GM23248 (cell line): ENCODE measurements around the gene EMD. TPM values are rescaled to one million over a fixed set of nuclear protein-coding genes. Genes with fewer than 3 reads are reported as not detected.

Source experiments
- DNase-seq: peaks from one replicate; pipeline ENCODE4 v3.0.0-alpha.2; 2015
- H2AFZ ChIP-seq: fragments of 200-600 bp; sonication (generic); 2 replicates; pipeline ENCODE4 v1.6.1; 2016; ENCODE audit warnings: antibody characterized with exemption
- H3F3A ChIP-seq: fragments of 200-600 bp; sonication (generic); 2 replicates; pipeline ENCODE4 v1.6.1; 2016; ENCODE audit warnings: mild to moderate bottlenecking, antibody characterized with exemption, mixed run types; ENCODE audit not compliant: insufficient read depth
- H3K27ac ChIP-seq: fragments of 200-600 bp; sonication (generic); 2 replicates; pipeline ENCODE4 v1.5.1; 2016; ENCODE audit warnings: mild to moderate bottlenecking
- H3K27me3 ChIP-seq: fragments of 200-600 bp; sonication (generic); replicated peaks from 2 replicates; pipeline ENCODE4 v1.6.1; 2016; ENCODE audit warnings: mild to moderate bottlenecking; ENCODE audit not compliant: insufficient read depth
- H3K36me3 ChIP-seq: fragments of 200-600 bp; sonication (generic); 2 replicates; pipeline ENCODE4 v1.6.1; 2016; ENCODE audit warnings: low read depth, mild to moderate bottlenecking
- H3K4me1 ChIP-seq: fragments of 200-600 bp; sonication (generic); 2 replicates; pipeline ENCODE4 v1.6.1; 2016; ENCODE audit warnings: mild to moderate bottlenecking; ENCODE audit not compliant: insufficient read depth
- H3K4me2 ChIP-seq: fragments of 200-600 bp; sonication (generic); one replicate; pipeline ENCODE4 v1.6.1; 2016; ENCODE audit warnings: mild to moderate bottlenecking; ENCODE audit not compliant: unreplicated experiment
- H3K4me3 ChIP-seq: fragments of 200-600 bp; sonication (generic); 2 replicates; pipeline ENCODE4 v1.5.1; 2016; ENCODE audit warnings: mild to moderate bottlenecking
- H3K79me2 ChIP-seq: fragments of 200-600 bp; sonication (generic); 2 replicates; pipeline ENCODE4 v1.6.1; 2016; ENCODE audit warnings: mild to moderate bottlenecking; ENCODE audit not compliant: insufficient read depth
- H3K9ac ChIP-seq: fragments of 200-600 bp; sonication (generic); 2 replicates; pipeline ENCODE4 v1.6.1; 2016; ENCODE audit warnings: mild to moderate bottlenecking
- H3K9me2 ChIP-seq: fragments of 200-600 bp; sonication (generic); 2 replicates; pipeline ENCODE4 v1.6.1; 2016; ENCODE audit warnings: mixed run types, mild to moderate bottlenecking, moderate library complexity; ENCODE audit not compliant: insufficient read depth
- H3K9me3 ChIP-seq: fragments of 200-600 bp; sonication (generic); one replicate; pipeline ENCODE4 v1.6.1; 2017; ENCODE audit warnings: low read depth
- H4K20me1 ChIP-seq: fragments of 200-600 bp; sonication (generic); 2 replicates; pipeline ENCODE4 v1.6.0; 2016; ENCODE audit not compliant: insufficient read depth
- EZH2 ChIP-seq: fragments of 200-600 bp; sonication (generic); IDR thresholded peaks from 2 replicates; pipeline ENCODE4 v1.6.1; 2018; ENCODE audit warnings: antibody characterized with exemption, mild to moderate bottlenecking; ENCODE audit not compliant: insufficient read depth, poor library complexity, severe bottlenecking
- EZH2phosphoT487 ChIP-seq: fragments of 200-600 bp; sonication (generic); IDR thresholded peaks from 2 replicates; pipeline ENCODE4 v1.6.1; 2018; ENCODE audit warnings: antibody characterized with exemption, moderate library complexity, mild to moderate bottlenecking, low read depth; ENCODE audit not compliant: insufficient read depth
- WGBS, 2 experiments: methylation state at CpG; one replicate each; pipeline ENCODE4 v1.1.6; 2015 to 2017; ENCODE audit warnings: low lambda C conversion rate in 2 of 2, low coverage in 1 of 2; ENCODE audit errors: missing lambda C conversion rate in 2 of 2; 5-methylcytosine and 5-hydroxymethylcytosine counted together
- in situ Hi-C: fragments of 300-500 bp; cut with MboI; formaldehyde crosslinking; loops from 2 replicates; pipeline ENCODE4 v1.15.0; 2020
- polyA plus RNA-seq: library from polyadenylated mRNA; unstranded; fragments of >200 nt; fragmentation: Nextera tagmentation; extraction: Ambion mirVana; gene quantifications from 2 replicates; pipeline ENCODE4 v1.2.1, GENCODE V29; 2016
- total RNA-seq: library from RNA; depleted of rRNA; stranded (reverse); fragments of >200 nt; shearing (Covaris generic); gene quantifications from 2 replicates; pipeline ENCODE4 v1.2.3, GENCODE V29; 2014

EMD gene
- total and polyA plus RNA-seq, 2 experiments from 2014 or later: 39.7 to 96.0 TPM

DNA sequence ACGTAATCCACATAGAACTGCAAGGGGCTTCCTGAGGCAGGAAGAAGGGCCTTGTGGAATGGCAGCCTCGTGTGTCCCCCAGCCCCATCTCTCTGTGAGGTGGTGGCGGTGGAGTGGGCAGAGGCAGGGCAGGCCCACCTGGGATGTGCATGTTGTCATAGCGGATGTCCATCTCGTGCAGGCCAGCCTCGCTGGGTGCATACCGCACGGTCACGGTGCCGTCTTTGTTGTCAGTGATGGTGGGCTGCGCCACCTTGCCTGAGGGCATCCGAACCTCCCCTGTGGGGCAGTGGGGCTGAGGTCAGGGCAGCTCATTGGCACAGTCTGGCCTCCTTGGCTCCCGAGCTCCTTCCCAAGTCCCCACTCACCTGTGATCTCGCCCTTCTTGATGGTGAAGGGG, 25.1 kb upstream of the EMD start:
- TF ChIP-seq EZH2phosphoT487: no peak
- TF ChIP-seq EZH2: no peak

DNA sequence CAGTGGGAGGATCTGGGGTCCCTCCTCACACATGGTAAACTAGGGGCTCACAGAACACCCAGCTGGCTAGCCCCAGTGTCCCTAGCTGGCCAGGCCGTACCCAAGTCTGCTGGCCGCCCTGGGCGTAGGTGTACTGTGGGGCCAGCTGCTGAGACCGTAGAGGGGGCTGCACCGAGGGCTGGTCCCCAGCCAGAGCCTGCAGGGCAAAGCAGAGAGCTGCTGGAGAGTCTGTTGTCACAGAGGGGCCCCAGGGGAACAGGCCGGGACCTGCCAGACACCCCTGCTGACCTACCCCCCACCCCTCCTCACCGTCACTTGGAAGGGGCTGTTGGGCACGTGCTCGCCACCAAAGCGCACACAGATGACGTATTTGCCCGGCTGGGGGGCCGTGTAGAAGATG, 24.6 kb upstream of the EMD start:
- Histone ChIP-seq H3K27ac (no peak overlapping the region), H3K4me3 (no peak overlapping the region), H4K20me1 (no peaks in the 10 kb centered on the region; the same call in 1 of the 2 replicates), H3K9ac (no peak overlapping the region), H2AFZ (no peak overlapping the region), H3F3A (peaks cover 15% of the 10 kb centered on the region; the same call in 1 of the 2 replicates), H3K9me2 (no peaks in the 10 kb centered on the region), H3K9me3 (no peaks in the 10 kb centered on the region), H3K79me2 (peaks cover 28% of the 10 kb centered on the region), H3K36me3 (peaks cover 10% of the 10 kb centered on the region; the same call in 1 of the 2 replicates), H3K4me2 (no peak overlapping the region), H3K4me1 (no peaks in the 10 kb centered on the region), H3K27me3 (no peaks in the 10 kb centered on the region)
- WGBS, 2 experiments: 82 to 96% methylated on average over 5 to 13 of the region's 13 CpGs
- in situ Hi-C loops: no loop called here
- no peak for TF ChIP-seq EZH2
- TF ChIP-seq EZH2phosphoT487: no peak
- no peak for DNase-seq

More for the DNA sequence above, 25.1 kb upstream of the EMD start:
- no peaks in the 10 kb centered on the region for H3K4me1 ChIP-seq
- H3K79me2 ChIP-seq: peaks cover 23% of the 10 kb centered on the region
- H3K9me3 ChIP-seq: no peaks in the 10 kb centered on the region
- H3F3A ChIP-seq: peaks cover 19% of the 10 kb centered on the region; the same call in 1 of the 2 replicates
- peaks cover 15% of the 10 kb centered on the region; the same call in 1 of the 2 replicates for H3K36me3 ChIP-seq
- 91 to 98% methylated on average over 8 of the region's 14 CpGs for WGBS, 2 experiments
- H3K4me3 ChIP-seq: no peak overlapping the region
- no peak overlapping the region for H3K27ac ChIP-seq
- DNase-seq: no peak
- no peaks in the 10 kb centered on the region for H3K27me3 ChIP-seq
- in situ Hi-C loops: no loop called here
- no peak overlapping the region for H3K4me2 ChIP-seq
- H3K9me2 ChIP-seq: no peaks in the 10 kb centered on the region
- H4K20me1 ChIP-seq: no peaks in the 10 kb centered on the region; the same call in 1 of the 2 replicates
- H2AFZ ChIP-seq: no peak overlapping the region
- no peak overlapping the region for H3K9ac ChIP-seq

DNA sequence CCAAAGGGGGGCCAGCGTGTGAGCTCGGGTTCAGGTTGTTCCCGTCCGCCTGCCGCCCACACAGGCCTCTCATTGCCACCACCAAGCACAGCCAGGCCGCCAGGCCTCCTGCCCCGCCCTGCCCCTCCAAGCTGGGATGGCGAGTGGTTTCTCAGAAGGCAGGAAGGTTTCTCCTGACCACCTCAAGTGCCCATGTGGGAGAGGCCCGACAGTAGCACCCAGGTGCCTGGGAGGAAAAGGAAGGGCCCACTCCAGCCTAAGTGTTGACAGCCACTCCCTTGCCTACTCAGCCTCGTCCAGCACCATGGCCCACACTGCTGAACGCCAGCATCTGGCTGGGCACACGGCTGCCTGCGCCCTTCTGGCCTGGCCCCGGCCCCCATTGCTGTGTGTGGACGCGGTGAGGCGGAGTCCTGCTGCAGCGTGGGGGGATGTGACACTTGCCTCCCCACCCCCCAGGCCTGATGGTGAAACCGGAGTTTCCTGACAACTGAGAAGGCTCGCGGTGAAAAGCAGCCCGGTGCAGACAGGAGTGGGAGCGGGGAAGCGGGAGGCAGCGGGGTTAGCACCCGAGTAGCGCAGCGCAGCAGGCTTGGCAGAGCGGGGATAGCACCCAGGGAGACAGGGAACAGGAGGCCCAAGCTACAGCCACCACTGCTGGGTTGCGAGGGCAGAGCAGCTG, 23.9 kb upstream of the EMD start:
- DNase-seq: no peak
- in situ Hi-C loops: no loop called here
- H3K79me2 ChIP-seq: peaks cover 35% of the 10 kb centered on the region
- H3F3A ChIP-seq: peaks cover 14% of the 10 kb centered on the region; the same call in 1 of the 2 replicates
- peaks cover 4% of the 10 kb centered on the region; the same call in 1 of the 2 replicates for H3K36me3 ChIP-seq
- H2AFZ ChIP-seq: no peak overlapping the region
- no peaks in the 10 kb centered on the region for H3K9me3 ChIP-seq
- no peak overlapping the region for H3K27ac ChIP-seq
- H3K4me2 ChIP-seq: no peak overlapping the region
- H3K9ac ChIP-seq: no peak overlapping the region
- no peaks in the 10 kb centered on the region for H3K4me1 ChIP-seq
- 80 to 81% methylated on average over 19 to 30 of the region's 30 CpGs for WGBS, 2 experiments
- no peaks in the 10 kb centered on the region; the same call in 1 of the 2 replicates for H4K20me1 ChIP-seq
- no peaks in the 10 kb centered on the region for H3K9me2 ChIP-seq
- H3K27me3 ChIP-seq: no peaks in the 10 kb centered on the region
- TF ChIP-seq EZH2phosphoT487 (no peak), EZH2 (no peak)
- no peak overlapping the region for H3K4me3 ChIP-seq

DNA sequence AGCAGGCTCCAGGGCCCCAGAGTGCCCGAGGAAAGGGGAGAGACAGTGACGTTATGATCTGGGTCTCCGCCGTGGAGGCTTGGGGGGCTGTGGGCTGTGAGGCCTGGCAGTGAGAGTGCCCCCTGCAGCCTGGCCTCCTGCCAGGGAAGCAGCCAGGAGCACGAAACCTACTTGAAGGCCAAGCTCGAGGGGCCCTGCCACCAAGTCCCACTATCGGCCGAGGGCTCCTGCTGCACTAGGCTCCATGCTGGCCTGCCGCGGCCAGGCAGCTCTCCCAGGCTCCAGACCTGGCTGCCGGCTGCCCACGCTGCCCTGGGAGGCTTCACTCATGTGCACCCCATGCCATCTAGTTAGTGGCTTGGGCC, 23.3 kb upstream of the EMD start:
- H3K27me3 ChIP-seq: no peaks in the 10 kb centered on the region
- DNase-seq: no peak
- no peaks in the 10 kb centered on the region for H3K9me2 ChIP-seq
- H4K20me1 ChIP-seq: no peaks in the 10 kb centered on the region; the same call in 1 of the 2 replicates
- no peaks in the 10 kb centered on the region for H3K4me1 ChIP-seq
- H3K9ac ChIP-seq: no peak overlapping the region
- H3K4me3 ChIP-seq: no peak overlapping the region
- no peaks in the 10 kb centered on the region for H3K9me3 ChIP-seq
- TF ChIP-seq EZH2phosphoT487 (no peak), EZH2 (no peak)
- no peak overlapping the region for H3K4me2 ChIP-seq
- WGBS, 2 experiments: 76 to 90% methylated on average over 4 to 6 of the region's 12 CpGs
- no peak overlapping the region for H3K27ac ChIP-seq
- in situ Hi-C loops: no loop called here
- H3K79me2 ChIP-seq: peaks cover 40% of the 10 kb centered on the region
- H2AFZ ChIP-seq: no peak overlapping the region
- H3F3A ChIP-seq: peaks cover 14% of the 10 kb centered on the region; the same call in 1 of the 2 replicates
- H3K36me3 ChIP-seq: peaks cover 6% of the 10 kb centered on the region; the same call in 1 of the 2 replicates
